ENCODE results near the gene RFTN2. TPM values are rescaled to one million over a fixed set of nuclear protein-coding genes. Genes with fewer than 3 reads are reported as not detected.

The RFTN2 gene
- total and polyA plus RNA-seq, 8 donors = 4.5 to 35.2 (median 20.4) TPM

DNA sequence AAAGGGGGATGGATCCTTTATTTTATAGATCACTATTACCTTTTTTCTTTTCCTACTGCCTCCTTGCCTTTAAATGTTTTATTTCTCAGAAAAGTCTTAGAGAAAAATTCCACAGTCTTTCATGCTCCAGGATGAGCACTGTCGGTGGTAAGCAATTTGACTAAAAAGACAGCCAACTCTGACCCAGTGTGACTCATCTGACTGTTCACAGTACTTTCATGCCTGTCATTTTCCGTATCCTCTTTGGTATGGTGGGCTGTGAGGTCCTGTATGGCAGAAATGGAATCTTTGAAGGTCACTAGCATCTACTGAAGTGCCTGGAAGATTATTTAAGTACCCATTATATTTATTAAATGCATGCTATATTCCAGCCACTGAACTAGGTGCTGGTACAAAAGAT is 2.1 kb upstream of the RFTN2 start:
- Histone ChIP-seq H3K9me3 (no peaks in the 10 kb centered on the region), H3K27ac (no peak overlapping the region), H3K27me3 (no peaks in the 10 kb centered on the region), H3K4me1 (no peaks in the 10 kb centered on the region), H3K36me3 (no peaks in the 10 kb centered on the region), H3K4me3 (no peak overlapping the region)
- intact Hi-C loops (cut with DNase I) = no loop called here
- DNase-seq (no peak), ATAC-seq (no peak)
- no peak for TF ChIP-seq CTCF (IDR thresholded peaks at IDR 0.05)

- no peak for TF ChIP-seq CTCF (IDR thresholded peaks at IDR 0.05)
- no peak overlapping the region for H3K27ac ChIP-seq
- DNase-seq = no peak
- no peaks in the 10 kb centered on the region for H3K36me3 ChIP-seq
- H3K9me3 ChIP-seq = no peaks in the 10 kb centered on the region
- H3K4me3 ChIP-seq = no peak overlapping the region
- intact Hi-C loops (cut with DNase I) = no loop called here
- no peaks in the 10 kb centered on the region for H3K4me1 ChIP-seq
- no peak for ATAC-seq
- H3K27me3 ChIP-seq = no peaks in the 10 kb centered on the region
These were observed 1.7 kb upstream of the RFTN2 start for GRCh38 chr2:197677056-197677455.

DNA sequence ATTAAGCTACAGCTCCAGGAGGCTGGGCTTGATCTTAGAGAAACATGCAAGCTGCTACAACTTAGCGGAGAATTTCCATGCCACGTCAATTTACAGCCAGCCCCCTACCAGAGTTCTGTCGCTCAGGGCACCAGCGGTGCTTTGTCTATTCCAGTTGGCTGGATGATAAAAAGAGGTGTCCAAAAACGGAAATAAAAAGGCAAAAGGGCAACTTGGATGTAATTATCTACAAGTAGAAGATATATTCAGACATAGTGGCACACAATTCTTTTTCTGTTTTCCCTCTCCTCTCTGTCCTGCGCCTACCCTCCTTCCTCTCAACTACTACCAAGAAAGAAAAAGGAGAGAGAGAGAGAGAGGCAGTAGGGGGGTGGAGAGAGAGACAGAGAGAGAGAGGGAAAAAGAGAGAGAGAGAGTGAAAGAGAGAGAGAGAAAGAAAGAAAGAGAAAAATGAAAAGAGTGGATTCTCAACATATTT is 363 bp upstream of the RFTN2 start:
- H3K9me3 ChIP-seq = no peaks in the 10 kb centered on the region
- H3K27me3 ChIP-seq = no peaks in the 10 kb centered on the region
- H3K36me3 ChIP-seq = no peaks in the 10 kb centered on the region
- H3K4me3 ChIP-seq = peak overlapping the region; percentile 5 to 19
- ATAC-seq (peak; percentile 72), DNase-seq (peak in 2 of 4 donors; percentile 82 to 87)
- intact Hi-C loops (cut with DNase I) = no loop called here
- peak overlapping the region; percentile 10 to 78 for H3K27ac ChIP-seq
- TF ChIP-seq CTCF (IDR thresholded peaks at IDR 0.05) = no peak
- no peaks in the 10 kb centered on the region for H3K4me1 ChIP-seq

DNA sequence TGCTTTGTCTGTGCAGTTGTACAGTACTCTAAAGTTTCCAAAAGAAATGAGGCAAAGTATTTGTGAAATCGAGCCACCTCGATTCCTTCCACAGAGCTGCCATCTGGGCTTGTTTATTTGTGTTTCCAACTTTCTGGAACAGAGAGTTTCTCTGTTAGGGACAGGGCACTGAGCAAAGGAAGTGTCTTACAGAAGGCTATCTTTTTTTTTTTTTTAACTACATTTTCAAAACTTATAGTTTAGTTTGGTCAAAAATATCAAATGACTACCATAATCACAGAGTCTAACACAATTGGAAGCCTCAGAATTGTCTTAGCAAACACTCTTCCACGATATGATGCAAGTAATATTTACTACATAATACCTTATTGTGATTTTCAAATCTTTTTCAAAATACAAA is 796 bp downstream of the RFTN2 start:
- ATAC-seq = peak; percentile 36
- Histone ChIP-seq H3K36me3 (no peaks in the 10 kb centered on the region), H3K9me3 (no peaks in the 10 kb centered on the region), H3K4me1 (no peaks in the 10 kb centered on the region), H3K27me3 (no peaks in the 10 kb centered on the region), H3K27ac (peak overlapping the region; percentile 10 to 78), H3K4me3 (peak overlapping the region; percentile 10 to 19)
- intact Hi-C loops (cut with DNase I) = no loop called here
- peak in 2 of 4 donors; percentile 42 to 48 for DNase-seq
- TF ChIP-seq CTCF (IDR thresholded peaks at IDR 0.05) = no peak

GRCh38 chr2:197674060-197674459 is 1.3 kb downstream of the RFTN2 start:
- ATAC-seq = no peak
- no peaks in the 10 kb centered on the region for H3K27me3 ChIP-seq
- DNase-seq = peak in 2 of 4 donors; percentile 3 to 42
- no peak for TF ChIP-seq CTCF (IDR thresholded peaks at IDR 0.05)
- H3K4me1 ChIP-seq = no peaks in the 10 kb centered on the region
- peak overlapping the region in 1 of 2 donors; percentile 78 for H3K27ac ChIP-seq
- no peaks in the 10 kb centered on the region for H3K9me3 ChIP-seq
- H3K4me3 ChIP-seq = peak overlapping the region in 1 of 2 donors; percentile 10
- H3K36me3 ChIP-seq = no peaks in the 10 kb centered on the region
- intact Hi-C loops (cut with DNase I) = no loop called here

Data from left lung (tissue), 10 donors.